ENCODE data around the gene SPON1. TPM values are rescaled to one million over a fixed set of nuclear protein-coding genes. Genes with fewer than 3 reads are reported as not detected.

Gene SPON1
- total RNA-seq, 1 donor from 2014 or later: 22.4 TPM

DNA sequence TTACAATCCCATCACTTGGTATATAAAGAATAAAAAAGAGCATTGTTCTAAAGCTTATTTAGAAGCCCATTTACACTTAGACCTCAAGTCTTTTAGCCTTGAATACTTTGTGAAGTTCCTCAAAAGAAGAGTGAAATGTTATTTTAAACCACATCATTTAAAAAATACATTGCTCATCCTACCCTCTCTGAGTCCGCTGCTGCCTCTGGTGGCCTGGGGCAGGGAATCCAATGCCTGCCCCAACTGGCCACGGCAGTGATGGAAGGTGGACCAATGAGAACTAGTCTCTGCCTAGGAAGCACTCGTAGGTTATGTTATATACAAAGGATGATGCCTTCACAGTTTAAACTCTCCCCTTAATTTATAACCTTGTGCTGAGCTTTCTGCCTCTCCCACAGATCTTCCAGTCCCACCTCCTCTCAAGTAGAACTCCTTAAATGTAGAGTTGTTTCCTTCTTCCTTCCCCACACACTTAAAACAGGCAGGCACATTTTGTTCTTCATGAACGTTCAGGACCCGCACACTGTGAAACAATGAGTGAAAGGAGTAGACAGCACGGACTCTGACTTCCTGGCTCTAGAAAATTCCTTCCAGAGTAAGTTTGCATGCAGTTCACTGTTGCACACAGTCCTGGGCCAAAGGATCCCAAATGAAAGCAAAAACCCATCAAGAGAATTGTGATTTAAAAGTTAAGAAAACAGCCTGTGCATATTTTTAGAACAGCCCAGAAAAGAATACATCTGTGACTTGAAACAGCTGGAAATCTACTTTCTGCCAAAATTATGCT lies 228.7 kb downstream of the SPON1 start:
- H3K4me3 ChIP-seq (ENCODE audit: low read depth, low read length): no peak overlapping the region
- no peak for DNase-seq (ENCODE audit: low read depth)
- TF ChIP-seq CTCF (conservative IDR thresholded peaks at IDR 0.05; ENCODE audit: low read depth, low read length): no peak

DNA sequence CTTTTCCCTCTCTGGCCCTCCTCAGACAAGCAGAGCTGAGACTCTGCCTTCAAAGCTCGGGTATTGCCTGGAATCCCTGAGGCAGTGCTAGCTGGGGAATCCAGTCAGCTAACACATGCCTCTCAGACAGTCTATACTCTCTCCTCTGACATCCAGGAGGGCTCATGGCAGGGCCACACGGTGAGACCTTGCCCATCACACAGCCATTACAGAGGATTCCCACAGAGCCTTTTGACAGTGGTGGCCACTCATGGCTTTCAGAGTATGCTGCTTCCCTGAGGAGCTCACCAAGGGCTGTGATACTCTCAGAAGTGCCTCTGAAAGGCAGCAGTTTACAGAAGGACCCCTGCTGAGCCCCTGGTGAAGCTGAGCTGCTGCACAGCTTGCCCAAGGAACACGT lies 231.1 kb downstream of the SPON1 start:
- TF ChIP-seq CTCF (conservative IDR thresholded peaks at IDR 0.05; ENCODE audit: low read depth, low read length): no peak
- DNase-seq (ENCODE audit: low read depth): no peak
- no peak overlapping the region for H3K4me3 ChIP-seq (ENCODE audit: low read depth, low read length)

GRCh38 chr11:14202251-14203196 lies 240.0 kb downstream of the SPON1 start:
- no peak overlapping the region for H3K4me3 ChIP-seq (ENCODE audit: low read depth, low read length)
- no peak for TF ChIP-seq CTCF (conservative IDR thresholded peaks at IDR 0.05; ENCODE audit: low read depth, low read length)
- DNase-seq (ENCODE audit: low read depth): no peak

DNA sequence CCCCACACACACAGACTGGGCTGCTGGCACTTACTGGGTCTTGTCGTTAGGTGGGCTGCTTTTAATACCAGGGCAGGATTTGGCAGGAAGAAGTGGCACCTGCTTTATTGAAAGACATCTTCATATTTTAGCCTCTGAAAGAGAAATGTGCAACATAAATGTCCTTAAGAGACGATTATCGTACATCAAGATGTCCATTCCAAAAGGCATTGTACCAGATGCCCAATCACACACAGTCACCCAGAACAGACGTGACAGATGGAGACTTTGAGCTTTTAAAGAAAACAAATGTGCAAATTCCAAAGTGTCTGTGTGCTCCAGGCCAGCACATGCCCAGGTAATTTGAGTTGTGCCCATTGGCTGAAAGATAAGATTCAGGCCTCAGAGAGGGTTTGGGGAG lies 240.8 kb downstream of the SPON1 start:
- TF ChIP-seq CTCF (conservative IDR thresholded peaks at IDR 0.05; ENCODE audit: low read depth, low read length): no peak

DNA sequence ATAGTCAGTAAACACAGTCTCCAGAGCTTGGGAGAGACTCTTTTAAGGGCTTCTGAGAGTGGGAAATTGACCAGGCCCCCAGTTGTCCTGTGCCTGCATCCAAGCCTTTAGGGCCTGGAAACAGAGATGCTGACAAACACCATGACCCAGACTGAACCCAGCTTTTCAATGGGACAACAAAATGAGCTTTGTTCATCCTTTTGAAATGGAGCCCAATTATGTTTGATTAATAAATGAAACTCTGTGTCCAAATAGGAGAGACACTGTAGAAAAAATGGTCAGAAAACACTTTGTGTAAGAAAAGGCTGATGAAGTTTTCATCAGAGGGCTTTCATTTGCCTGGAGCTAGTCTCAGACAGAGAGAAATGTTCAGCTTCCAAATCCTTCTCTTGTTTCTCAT lies 250.5 kb downstream of the SPON1 start:
- no peak for TF ChIP-seq CTCF (conservative IDR thresholded peaks at IDR 0.05; ENCODE audit: low read depth, low read length)
- DNase-seq (ENCODE audit: low read depth): no peak
- no peak overlapping the region for H3K4me3 ChIP-seq (ENCODE audit: low read depth, low read length)

More for the DNA sequence above, 240.8 kb downstream of the SPON1 start:
- no peak for DNase-seq (ENCODE audit: low read depth)
- H3K4me3 ChIP-seq (ENCODE audit: low read depth, low read length): no peak overlapping the region

DNA sequence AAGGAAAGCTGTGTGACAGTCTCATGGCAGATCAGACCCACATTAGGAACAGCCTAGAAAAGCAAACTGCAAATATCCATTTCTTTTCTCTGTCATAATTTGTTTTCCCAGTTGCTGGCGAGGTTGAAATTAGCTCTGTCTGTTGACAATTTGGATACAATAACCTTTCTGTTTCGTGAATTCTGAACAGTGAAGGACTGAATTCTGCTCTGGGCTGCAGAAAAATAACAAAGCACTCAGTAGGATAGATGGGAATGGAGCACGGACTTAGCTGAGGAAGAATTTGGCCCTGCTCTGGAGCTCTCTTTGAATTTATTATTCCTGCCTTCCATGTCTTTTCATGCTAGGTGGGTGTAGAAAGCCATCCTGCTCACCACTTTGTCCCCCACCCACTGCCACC lies 256.2 kb downstream of the SPON1 start:
- no peak for DNase-seq (ENCODE audit: low read depth)
- no peak overlapping the region for H3K4me3 ChIP-seq (ENCODE audit: low read depth, low read length)
- TF ChIP-seq CTCF (conservative IDR thresholded peaks at IDR 0.05; ENCODE audit: low read depth, low read length): no peak

All from epithelial cell of proximal tubule (primary cell).